Adrenal gland (tissue), 5 donors: ENCODE results near the gene PKNOX1.
"Not testable (repeated sequence)": the region's sequence is repeated elsewhere in the genome, so short reads cannot be mapped to it uniquely, and the experiment has no call there.

Experiments used
- CTCF ChIP-seq, 6 experiments: fragments of 450-650 bp in 4 of 6; fragments of 200-600 bp in 2 of 6; sonication (generic) in 1 of 6; IDR thresholded peaks; 1 replicate in 5 of 6; 2 replicates in 1 of 6; pipeline versions ENCODE4 v1.5.1 to v1.8.0; 2016 to 2021; ENCODE audit warnings: antibody characterized with exemption in 6 of 6, mild to moderate bottlenecking in 2 of 6, moderate library complexity in 1 of 6
- POLR2A ChIP-seq, 2 donors: fragments of 450-650 bp; IDR thresholded peaks; one replicate each; pipeline ENCODE4 v1.6.1; 2017; ENCODE audit warnings: antibody characterized with exemption in 2 of 2, mild to moderate bottlenecking in 2 of 2, moderate library complexity in 1 of 2
- donor health status: DM: no; HTN: no; CAD: no.

GRCh38 chr21:43068065-43068464, 93.7 kb downstream of the PKNOX1 start:
- not testable (repeated sequence) for TF ChIP-seq CTCF, POLR2A (IDR thresholded peaks at IDR 0.05)
